ENCODE measurements around the gene SPTBN1.

DNA sequence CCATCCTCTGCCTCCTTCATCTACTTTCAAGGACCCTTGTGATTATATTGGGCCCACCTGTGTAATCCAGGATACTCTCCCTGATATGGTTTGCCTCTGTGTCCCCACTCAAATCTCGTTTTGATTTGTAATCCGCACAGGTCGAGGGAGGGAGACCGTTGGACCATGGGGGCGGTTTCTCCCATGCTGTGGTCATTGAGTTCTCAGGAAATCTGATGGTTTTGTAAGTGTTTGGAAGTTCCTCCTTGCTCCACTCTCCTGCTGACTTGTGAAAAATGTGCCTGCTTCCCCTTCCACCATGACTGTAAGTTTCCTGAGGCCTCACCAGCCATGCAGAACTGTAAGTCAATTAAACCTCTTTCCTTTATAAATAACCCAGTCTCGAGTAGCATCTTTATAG lies 225.3 kb downstream of the SPTBN1 start:
- TF ChIP-seq, protein P1, sequence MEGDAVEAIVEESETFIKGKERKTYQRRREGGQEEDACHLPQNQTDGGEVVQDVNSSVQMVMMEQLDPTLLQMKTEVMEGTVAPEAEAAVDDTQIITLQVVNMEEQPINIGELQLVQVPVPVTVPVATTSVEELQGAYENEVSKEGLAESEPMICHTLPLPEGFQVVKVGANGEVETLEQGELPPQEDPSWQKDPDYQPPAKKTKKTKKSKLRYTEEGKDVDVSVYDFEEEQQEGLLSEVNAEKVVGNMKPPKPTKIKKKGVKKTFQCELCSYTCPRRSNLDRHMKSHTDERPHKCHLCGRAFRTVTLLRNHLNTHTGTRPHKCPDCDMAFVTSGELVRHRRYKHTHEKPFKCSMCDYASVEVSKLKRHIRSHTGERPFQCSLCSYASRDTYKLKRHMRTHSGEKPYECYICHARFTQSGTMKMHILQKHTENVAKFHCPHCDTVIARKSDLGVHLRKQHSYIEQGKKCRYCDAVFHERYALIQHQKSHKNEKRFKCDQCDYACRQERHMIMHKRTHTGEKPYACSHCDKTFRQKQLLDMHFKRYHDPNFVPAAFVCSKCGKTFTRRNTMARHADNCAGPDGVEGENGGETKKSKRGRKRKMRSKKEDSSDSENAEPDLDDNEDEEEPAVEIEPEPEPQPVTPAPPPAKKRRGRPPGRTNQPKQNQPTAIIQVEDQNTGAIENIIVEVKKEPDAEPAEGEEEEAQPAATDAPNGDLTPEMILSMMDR (IDR thresholded peaks at IDR 0.05), result no peak
- TF ChIP-seq POLR2A (IDR thresholded peaks at IDR 0.05), result no peak
